Nephron (organoid): ENCODE measurements around the gene TMEM202.
"Not testable (repeated sequence)": the region's sequence is repeated elsewhere in the genome, so short reads cannot be mapped to it uniquely, and the experiment has no call there.

Source experiments
- H3K27ac Mint-ChIP-seq, 3 experiments: 2 replicates each; pipeline ENCODE4 v1.8.0; 2020; ENCODE audit warnings: mixed read lengths in 3 of 3, mild to moderate bottlenecking in 2 of 3, moderate library complexity in 1 of 3
- H3K27me3 Mint-ChIP-seq: 2 replicates; pipeline ENCODE4 v1.8.0; 2021; ENCODE audit warnings: low read depth, mild to moderate bottlenecking, moderate library complexity, mixed read lengths
- H3K36me3 Mint-ChIP-seq: 2 replicates; pipeline ENCODE4 v1.8.0; 2020; ENCODE audit warnings: low read depth, mixed read lengths
- H3K4me1 Mint-ChIP-seq: 2 replicates; pipeline ENCODE4 v1.8.0; 2020; ENCODE audit warnings: mixed read lengths
- H3K4me3 Mint-ChIP-seq, 3 experiments: 2 replicates each; pipeline ENCODE4 v1.8.0; 2020; ENCODE audit warnings: mild to moderate bottlenecking in 3 of 3, mixed read lengths in 3 of 3, moderate library complexity in 2 of 3
- H3K9me3 Mint-ChIP-seq: 2 replicates; pipeline ENCODE4 v1.8.0; 2020; ENCODE audit warnings: mixed read lengths
- CTCF ChIP-seq, 3 experiments: fragments of 200-600 bp; sonication (generic); IDR thresholded peaks; one replicate each; pipeline ENCODE4 v1.5.0; 2021; ENCODE audit warnings: antibody characterized with exemption in 3 of 3; ENCODE audit not compliant: unreplicated experiment in 3 of 3

TMEM202 gene

GRCh38 chr15:72387741-72388140 is 10.4 kb upstream of the TMEM202 start:
- H3K27ac Mint-ChIP-seq, result no peak overlapping the region
- H3K4me3 Mint-ChIP-seq, result no peak overlapping the region
- H3K27me3 Mint-ChIP-seq, result peaks cover 41% of the 10 kb centered on the region
- H3K36me3 Mint-ChIP-seq, result no peaks in the 10 kb centered on the region
- H3K9me3 Mint-ChIP-seq, result no peaks in the 10 kb centered on the region
- H3K4me1 Mint-ChIP-seq, result no peaks in the 10 kb centered on the region
- TF ChIP-seq CTCF (IDR thresholded peaks at IDR 0.05; ENCODE audit: unreplicated experiment in 3 of 3), result no peak

GRCh38 chr15:72389231-72389630 is 8.9 kb upstream of the TMEM202 start:
- Mint-ChIP-seq H3K9me3 (no peaks in the 10 kb centered on the region), H3K4me1 (no peaks in the 10 kb centered on the region), H3K27ac (peak overlapping the region in 1 of 3 experiments; percentile 32), H3K4me3 (no peak overlapping the region), H3K27me3 (peaks cover 31% of the 10 kb centered on the region), H3K36me3 (no peaks in the 10 kb centered on the region)
- no peak for TF ChIP-seq CTCF (IDR thresholded peaks at IDR 0.05; ENCODE audit: unreplicated experiment in 3 of 3)

GRCh38 chr15:72396331-72396730 is 1.8 kb upstream of the TMEM202 start:
- not testable (repeated sequence) for H3K4me1 Mint-ChIP-seq, H3K9me3 Mint-ChIP-seq, H3K4me3 Mint-ChIP-seq, H3K27ac Mint-ChIP-seq, H3K36me3 Mint-ChIP-seq
- peaks cover 32% of the 10 kb centered on the region for H3K27me3 Mint-ChIP-seq

GRCh38 chr15:72398648-72399047 is 543 bp downstream of the TMEM202 start:
- H3K9me3 Mint-ChIP-seq, result peaks cover 7% of the 10 kb centered on the region
- H3K36me3 Mint-ChIP-seq, result no peaks in the 10 kb centered on the region
- H3K4me3 Mint-ChIP-seq, result no peak overlapping the region
- TF ChIP-seq CTCF (IDR thresholded peaks at IDR 0.05; ENCODE audit: unreplicated experiment in 3 of 3), result no peak
- peaks cover 49% of the 10 kb centered on the region for H3K27me3 Mint-ChIP-seq
- no peaks in the 10 kb centered on the region for H3K4me1 Mint-ChIP-seq
- H3K27ac Mint-ChIP-seq, result no peak overlapping the region

GRCh38 chr15:72402726-72403125 is 4.6 kb downstream of the TMEM202 start:
- Mint-ChIP-seq H3K4me3 (no peak overlapping the region), H3K4me1 (no peaks in the 10 kb centered on the region), H3K27ac (no peak overlapping the region), H3K9me3 (no peaks in the 10 kb centered on the region), H3K27me3 (peaks cover 72% of the 10 kb centered on the region), H3K36me3 (no peaks in the 10 kb centered on the region)
- TF ChIP-seq CTCF (IDR thresholded peaks at IDR 0.05; ENCODE audit: unreplicated experiment in 3 of 3), result no peak

- no peaks in the 10 kb centered on the region for H3K9me3 Mint-ChIP-seq
- H3K4me3 Mint-ChIP-seq, result no peak overlapping the region
- no peaks in the 10 kb centered on the region for H3K36me3 Mint-ChIP-seq
- peaks cover 74% of the 10 kb centered on the region for H3K27me3 Mint-ChIP-seq
- H3K4me1 Mint-ChIP-seq, result no peaks in the 10 kb centered on the region
- H3K27ac Mint-ChIP-seq, result no peak overlapping the region
- no peak for TF ChIP-seq CTCF (IDR thresholded peaks at IDR 0.05; ENCODE audit: unreplicated experiment in 3 of 3)
Measured at GRCh38 chr15:72404356-72404755, 6.3 kb downstream of the TMEM202 start.
